Activated naive CD4-positive, alpha-beta T cell treated with anti-CD3 and anti-CD28 coated beads, Interleukin-2, amount 10 ng/mL, durations not matched to agents 7 days and 5 days (primary cell): Measurements from ENCODE around the gene ACAA2.

Experiments
- CTCF ChIA-PET: fragments of 350-600 bp; sonication (Branson Sonifier 250); formaldehyde crosslinking; loops from one replicate; lab custom pipeline; 2021; ENCODE audit warnings: antibody characterized with exemption; lab: Charles Lee
- DNase-seq: peaks from one replicate; pipeline ENCODE4 v3.0.0-alpha.2; 2020
- H3K27ac Mint-ChIP-seq: one replicate; pipeline ENCODE4 v1.8.0; 2021; ENCODE audit warnings: mild to moderate bottlenecking, moderate library complexity, mixed read lengths
- H3K27me3 Mint-ChIP-seq: one replicate; pipeline ENCODE4 v1.8.0; 2021; ENCODE audit warnings: mild to moderate bottlenecking, mixed read lengths
- H3K36me3 Mint-ChIP-seq: one replicate; pipeline ENCODE4 v1.8.0; 2021; ENCODE audit warnings: mixed read lengths
- H3K4me1 Mint-ChIP-seq: one replicate; pipeline ENCODE4 v1.8.0; 2021; ENCODE audit warnings: mixed read lengths
- H3K4me3 Mint-ChIP-seq: one replicate; pipeline ENCODE4 v1.8.0; 2021; ENCODE audit warnings: mild to moderate bottlenecking, moderate library complexity, mixed read lengths
- H3K9me3 Mint-ChIP-seq: one replicate; pipeline ENCODE4 v1.8.0; 2021; ENCODE audit warnings: mixed read lengths

ACAA2 gene

DNA sequence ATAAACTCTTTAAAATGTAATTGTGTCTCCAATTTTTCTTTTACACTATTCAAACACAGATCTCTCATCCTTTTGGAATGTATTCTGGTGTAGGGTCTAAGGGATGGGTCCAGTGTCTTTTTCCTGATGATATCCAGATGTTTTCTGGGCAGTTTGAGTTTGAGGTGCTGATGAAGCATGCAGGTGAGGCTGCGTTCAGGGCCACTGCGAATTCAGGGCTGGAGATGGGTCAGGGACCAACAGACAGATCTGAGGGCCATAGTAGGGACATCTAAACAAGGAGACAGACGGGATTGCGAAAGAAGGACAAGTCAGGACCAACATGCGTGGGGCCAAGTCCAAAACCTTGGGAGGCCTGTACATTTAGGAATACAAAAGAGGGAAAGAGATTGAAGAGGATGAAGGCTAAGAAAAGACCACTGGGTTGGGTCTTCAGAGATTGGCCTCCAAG is 70.2 kb downstream of the ACAA2 start:
- Mint-ChIP-seq H3K4me1 (no peaks in the 10 kb centered on the region), H3K27me3 (peaks cover 38% of the 10 kb centered on the region), H3K9me3 (no peaks in the 10 kb centered on the region), H3K36me3 (no peaks in the 10 kb centered on the region), H3K4me3 (no peak overlapping the region), H3K27ac (no peak overlapping the region)
- CTCF ChIA-PET: no interaction called here
- DNase-seq: no peak

DNA sequence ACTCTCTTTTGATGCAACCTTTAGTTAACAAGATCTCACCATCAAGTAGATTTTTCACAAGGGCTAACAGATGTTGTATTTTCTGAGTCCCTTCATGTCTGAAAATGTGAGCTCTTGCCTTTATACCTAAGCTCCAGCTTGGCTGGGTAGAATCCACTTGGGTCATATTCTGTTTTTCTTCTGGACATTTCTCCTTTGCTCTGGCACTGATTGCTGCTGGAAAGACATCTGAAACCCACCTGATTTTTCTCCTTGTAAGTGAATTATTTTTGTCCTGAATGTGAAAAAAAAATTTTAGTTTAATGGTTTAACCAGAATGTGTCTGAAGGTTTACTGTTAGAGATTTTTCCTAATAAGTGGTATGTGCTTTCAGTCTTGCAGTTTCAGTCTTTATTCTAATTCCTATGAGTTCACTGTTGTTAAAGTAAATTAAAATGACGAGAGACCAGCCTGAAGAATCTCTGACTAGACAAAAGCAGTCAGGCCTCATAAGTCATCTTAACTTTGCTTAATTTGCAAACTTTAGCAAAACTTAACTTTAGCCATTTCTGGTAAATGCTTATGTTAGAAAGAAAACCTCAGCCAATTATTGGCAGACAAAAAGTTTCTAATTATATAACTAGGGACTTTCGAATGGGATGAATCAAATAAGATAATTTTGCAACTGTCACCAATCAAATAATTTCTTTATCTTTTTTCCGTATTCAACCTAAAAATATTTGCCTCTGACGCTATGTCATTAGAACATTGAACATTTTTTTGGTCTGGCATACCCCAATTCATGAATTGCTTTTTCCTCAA is 70.8 kb downstream of the ACAA2 start:
- H3K36me3 Mint-ChIP-seq: no peaks in the 10 kb centered on the region
- peaks cover 42% of the 10 kb centered on the region for H3K27me3 Mint-ChIP-seq
- no peak overlapping the region for H3K27ac Mint-ChIP-seq
- H3K9me3 Mint-ChIP-seq: no peaks in the 10 kb centered on the region
- CTCF ChIA-PET: no interaction called here
- no peaks in the 10 kb centered on the region for H3K4me1 Mint-ChIP-seq
- DNase-seq: no peak
- H3K4me3 Mint-ChIP-seq: no peak overlapping the region

DNA sequence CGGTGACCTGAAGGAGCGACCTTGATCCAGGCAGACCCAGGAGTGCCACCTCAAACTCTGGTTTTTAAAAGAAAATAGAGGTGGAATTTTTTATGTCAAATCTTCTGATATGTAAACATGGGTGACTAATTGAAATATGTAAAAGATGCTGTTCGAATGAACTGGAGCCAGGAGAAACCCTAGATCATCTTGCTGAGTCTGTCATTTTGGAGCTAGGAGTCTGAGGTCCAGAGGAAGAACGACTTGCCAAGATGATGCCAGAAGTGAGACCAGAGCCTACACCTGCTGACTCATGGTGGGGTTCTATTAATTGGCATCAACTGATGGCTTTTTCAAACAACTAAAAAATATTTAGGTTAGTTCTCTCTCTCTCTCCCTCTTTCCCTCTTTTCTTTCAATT is 74.1 kb downstream of the ACAA2 start:
- H3K4me3 Mint-ChIP-seq: no peak overlapping the region
- H3K27ac Mint-ChIP-seq: no peak overlapping the region
- H3K27me3 Mint-ChIP-seq: peaks cover 33% of the 10 kb centered on the region
- H3K9me3 Mint-ChIP-seq: no peaks in the 10 kb centered on the region
- CTCF ChIA-PET: interaction anchor here (0.9 kb wide), 1 partner anchor 120 kb away, joined by 3 read pairs; no protein-coding TSS in a partner anchor
- DNase-seq: no peak
- no peaks in the 10 kb centered on the region for H3K36me3 Mint-ChIP-seq
- H3K4me1 Mint-ChIP-seq: no peaks in the 10 kb centered on the region

DNA sequence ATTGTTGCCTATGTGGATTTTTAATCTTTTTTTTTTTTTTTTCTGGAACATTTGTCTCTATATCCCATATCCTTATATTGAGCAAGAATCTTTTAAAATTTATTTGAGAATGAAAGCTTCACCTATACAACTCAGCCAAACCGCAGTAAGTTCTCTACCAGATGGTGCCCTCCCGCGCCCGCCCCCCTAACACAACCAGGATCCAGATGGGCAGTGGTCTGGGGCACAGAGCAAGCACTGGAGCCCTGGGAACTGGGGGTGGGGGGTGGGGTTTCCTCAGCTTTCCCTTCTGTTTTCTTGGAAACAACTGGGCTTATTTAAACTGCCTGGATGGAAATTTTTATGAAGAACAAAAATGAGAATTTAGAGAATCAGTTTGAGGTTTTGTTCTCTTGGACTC is 74.6 kb downstream of the ACAA2 start:
- H3K36me3 Mint-ChIP-seq: no peaks in the 10 kb centered on the region
- H3K27me3 Mint-ChIP-seq: peaks cover 37% of the 10 kb centered on the region
- DNase-seq: no peak
- CTCF ChIA-PET: no interaction called here
- H3K4me3 Mint-ChIP-seq: no peak overlapping the region
- no peaks in the 10 kb centered on the region for H3K9me3 Mint-ChIP-seq
- no peaks in the 10 kb centered on the region for H3K4me1 Mint-ChIP-seq
- H3K27ac Mint-ChIP-seq: no peak overlapping the region

DNA sequence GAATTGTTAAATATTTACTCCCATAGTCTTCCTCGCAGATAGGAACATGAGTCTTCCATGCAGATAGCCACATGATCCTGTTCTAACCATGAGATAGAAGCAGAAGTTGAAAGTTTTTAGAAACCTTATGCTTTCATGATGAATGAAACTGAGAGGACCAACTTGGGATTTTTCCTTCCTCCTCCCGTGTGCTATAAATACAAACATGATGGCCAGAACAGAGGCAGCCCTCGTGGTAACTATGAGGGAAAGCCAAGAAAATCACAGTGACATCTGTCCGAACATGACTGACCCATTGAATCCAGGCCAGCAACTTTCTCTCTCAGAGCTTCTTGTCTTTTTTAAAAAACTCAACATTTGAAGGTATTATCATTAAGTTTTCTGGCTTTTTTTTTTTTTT is 78.5 kb downstream of the ACAA2 start:
- Mint-ChIP-seq H3K4me3 (no peak overlapping the region), H3K36me3 (no peaks in the 10 kb centered on the region), H3K4me1 (no peaks in the 10 kb centered on the region), H3K27me3 (peaks cover 26% of the 10 kb centered on the region), H3K27ac (no peak overlapping the region), H3K9me3 (no peaks in the 10 kb centered on the region)
- CTCF ChIA-PET: no interaction called here
- no peak for DNase-seq

DNA sequence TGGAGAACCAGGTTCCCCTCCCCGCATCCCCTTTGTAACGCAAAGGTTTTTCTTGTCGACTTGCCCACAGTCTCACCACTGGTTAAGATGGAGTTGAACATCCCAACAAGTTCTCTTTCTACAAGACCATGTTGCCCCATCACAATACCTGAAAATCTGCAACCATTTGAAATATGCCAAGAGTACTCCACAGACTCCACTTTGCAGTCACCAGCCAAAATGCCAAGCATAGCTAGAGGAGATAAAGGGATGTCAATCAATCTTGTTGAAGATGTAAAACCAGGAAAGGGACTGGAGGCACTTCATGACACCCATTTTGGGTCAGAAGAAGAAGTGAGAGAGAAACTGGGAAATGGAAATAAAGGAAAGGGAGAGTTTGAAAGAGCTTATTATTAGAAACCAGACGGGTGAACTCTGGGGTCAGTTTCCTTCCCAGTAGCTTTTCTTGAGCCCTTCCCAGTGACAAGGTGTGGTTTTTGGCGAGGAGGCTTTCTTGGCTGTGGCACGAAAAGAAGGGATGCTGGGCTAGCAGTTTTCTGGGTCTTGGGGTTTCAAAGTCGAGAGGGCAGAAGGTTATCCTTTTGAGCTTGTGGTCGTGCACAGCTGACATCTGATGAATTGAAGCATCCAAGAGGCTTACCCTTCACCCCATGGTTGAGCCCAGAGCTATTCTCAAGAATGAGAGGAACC is 79.3 kb downstream of the ACAA2 start:
- peaks cover 22% of the 10 kb centered on the region for H3K27me3 Mint-ChIP-seq
- H3K4me1 Mint-ChIP-seq: no peaks in the 10 kb centered on the region
- no peaks in the 10 kb centered on the region for H3K36me3 Mint-ChIP-seq
- no peak overlapping the region for H3K27ac Mint-ChIP-seq
- DNase-seq: no peak
- H3K9me3 Mint-ChIP-seq: no peaks in the 10 kb centered on the region
- H3K4me3 Mint-ChIP-seq: no peak overlapping the region
- CTCF ChIA-PET: no interaction called here

- H3K36me3 Mint-ChIP-seq: no peaks in the 10 kb centered on the region
Measured at GRCh38 chr18:49733321-49733720, 80.0 kb downstream of the ACAA2 start.

More at GRCh38 chr18:49733321-49733720, 80.0 kb downstream of the ACAA2 start:
- DNase-seq: no peak
- Mint-ChIP-seq H3K9me3 (no peaks in the 10 kb centered on the region), H3K4me1 (no peaks in the 10 kb centered on the region), H3K4me3 (no peak overlapping the region), H3K27me3 (peaks cover 20% of the 10 kb centered on the region), H3K27ac (no peak overlapping the region)
- CTCF ChIA-PET: no interaction called here
